Esophagus muscularis mucosa (tissue), 4 donors: ENCODE data around the gene WRAP53.

Experiments
- CTCF ChIP-seq, 3 experiments: fragments of 200-600 bp in 2 of 3; fragments of 450-650 bp in 1 of 3; sonication (generic) in 2 of 3; IDR thresholded peaks; one replicate each; pipeline ENCODE4 v1.5.1; 2017 to 2019; ENCODE audit warnings: antibody characterized with exemption in 3 of 3, mild to moderate bottlenecking in 2 of 3, moderate library complexity in 1 of 3
- EP300 ChIP-seq: sonication (generic); formaldehyde crosslinking; IDR thresholded peaks from one replicate; pipeline ENCODE4 v1.6.1; 2017; ENCODE audit warnings: antibody characterized with exemption
- POLR2A ChIP-seq: fragments of 450-650 bp; IDR thresholded peaks from one replicate; pipeline ENCODE4 v1.6.1; 2017; ENCODE audit warnings: antibody characterized with exemption, moderate library complexity, mild to moderate bottlenecking, low read depth
- POLR2AphosphoS5 ChIP-seq, 2 donors: sonication (generic); formaldehyde crosslinking; IDR thresholded peaks; one replicate each; pipeline ENCODE4 v1.6.1; 2017; ENCODE audit warnings: antibody characterized with exemption in 2 of 2

GRCh38 chr17:7695586-7695985, 7.3 kb downstream of the WRAP53 start:
- TF ChIP-seq POLR2AphosphoS5 (IDR thresholded peaks at IDR 0.05): no peak
- TF ChIP-seq EP300: no peak
- TF ChIP-seq CTCF (IDR thresholded peaks at IDR 0.05): no peak
- no peak for TF ChIP-seq POLR2A
